Activated naive CD4-positive, alpha-beta T cell treated with Interleukin-2 at 50 U/mL for 16 hours (primary cell): ENCODE data around the gene ZDHHC16.
"Not testable (repeated sequence)": the region's sequence is repeated elsewhere in the genome, so short reads cannot be mapped to it uniquely, and the experiment has no call there.

Experiments used
- DNase-seq: peaks from one replicate; pipeline ENCODE4 v3.0.0-alpha.2; 2020

The ZDHHC16 gene

DNA sequence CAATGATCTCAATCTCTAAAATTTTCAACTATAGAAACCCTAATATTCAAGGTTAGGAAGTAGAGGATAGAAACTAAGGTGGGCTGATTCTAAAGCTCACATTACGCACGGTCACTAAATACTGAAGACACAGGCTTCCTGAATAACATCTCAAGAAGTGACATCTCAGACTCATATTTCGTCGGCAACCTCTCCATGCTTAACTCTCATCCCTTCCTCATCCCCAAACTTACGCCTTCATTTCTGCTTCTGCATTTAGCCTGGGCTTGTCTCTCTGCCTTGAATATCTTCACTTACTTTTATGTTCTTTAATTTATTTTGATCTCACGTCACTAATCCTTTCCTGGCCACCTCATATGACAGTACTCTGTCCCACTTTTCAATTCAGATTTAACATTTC is 10.8 kb upstream of the ZDHHC16 start:
- no peak for DNase-seq

DNA sequence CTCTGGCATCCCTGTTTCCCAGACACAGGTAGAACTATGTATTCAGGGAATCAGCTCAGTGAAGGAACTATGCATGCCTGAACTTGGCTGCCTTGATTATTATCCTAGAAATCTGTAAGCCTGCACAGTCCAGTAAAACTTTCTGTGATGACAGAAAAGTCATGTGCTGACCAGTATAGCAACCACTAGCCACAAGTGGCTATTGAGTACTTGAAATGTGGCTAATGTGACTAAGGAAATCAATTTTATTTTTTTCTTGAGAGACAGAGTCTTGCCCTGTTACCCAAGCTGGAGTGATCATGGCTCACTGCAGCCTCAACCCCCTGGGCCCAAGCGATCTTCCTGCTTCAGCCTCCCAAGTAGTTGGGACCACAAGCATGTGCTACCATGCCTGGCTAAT is 3.7 kb upstream of the ZDHHC16 start:
- no peak for DNase-seq

DNA sequence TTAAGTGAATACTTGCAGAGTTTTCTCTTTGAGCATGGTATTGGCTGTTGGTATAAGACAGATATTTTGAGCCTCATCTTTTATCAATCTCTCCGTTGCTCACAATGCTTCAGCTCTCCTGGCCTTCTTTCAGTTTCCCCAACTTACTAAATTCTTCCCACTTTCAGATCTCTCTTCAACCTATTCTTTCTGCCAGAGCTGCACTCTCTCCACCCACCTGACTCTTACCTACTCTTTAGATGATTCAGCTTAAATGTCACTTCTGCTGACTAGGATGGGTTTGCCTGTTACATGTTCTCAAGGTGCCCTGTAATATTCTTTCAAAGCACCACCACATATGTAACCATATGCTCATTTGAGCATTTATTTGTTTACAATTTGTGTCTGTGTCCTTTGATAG is 1.8 kb upstream of the ZDHHC16 start:
- no peak for DNase-seq

DNA sequence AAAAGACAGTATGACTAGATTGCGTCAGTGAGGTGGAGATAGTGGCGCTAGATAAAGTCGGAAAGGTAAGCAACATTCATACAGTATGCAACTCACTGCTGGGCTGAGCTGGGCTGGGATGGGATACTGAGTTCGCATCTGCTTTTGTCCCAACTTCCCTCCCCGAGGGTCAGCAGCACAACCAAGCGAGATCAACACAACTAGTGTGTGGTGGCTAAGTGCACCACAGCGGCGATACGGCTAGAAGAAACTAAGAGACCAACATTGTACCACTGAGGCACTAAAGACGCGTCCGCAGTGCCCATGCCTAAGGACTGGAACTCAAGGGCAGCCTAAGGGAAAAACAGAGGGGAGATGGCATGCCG is 636 bp upstream of the ZDHHC16 start:
- no peak for DNase-seq

DNA sequence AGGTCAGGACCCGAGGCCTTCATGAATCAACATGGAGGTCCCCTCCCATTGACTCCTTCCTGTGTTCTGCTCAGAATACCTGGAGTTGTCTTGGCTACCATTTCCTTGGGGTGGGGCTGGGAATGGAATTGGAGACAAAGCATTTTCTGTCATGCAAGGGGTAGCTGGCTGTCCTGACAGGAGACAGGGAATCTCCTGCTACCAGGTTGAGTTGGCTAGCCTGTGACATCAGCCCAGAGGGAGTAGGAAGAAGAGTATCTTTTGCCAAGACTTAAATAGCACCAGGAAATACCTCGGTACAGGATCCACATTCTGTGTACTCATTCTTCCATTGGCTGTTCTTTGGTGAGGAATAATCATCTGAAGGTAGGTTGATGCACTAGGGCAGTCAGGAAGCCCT is 4.9 kb downstream of the ZDHHC16 start:
- DNase-seq, result no peak

DNA sequence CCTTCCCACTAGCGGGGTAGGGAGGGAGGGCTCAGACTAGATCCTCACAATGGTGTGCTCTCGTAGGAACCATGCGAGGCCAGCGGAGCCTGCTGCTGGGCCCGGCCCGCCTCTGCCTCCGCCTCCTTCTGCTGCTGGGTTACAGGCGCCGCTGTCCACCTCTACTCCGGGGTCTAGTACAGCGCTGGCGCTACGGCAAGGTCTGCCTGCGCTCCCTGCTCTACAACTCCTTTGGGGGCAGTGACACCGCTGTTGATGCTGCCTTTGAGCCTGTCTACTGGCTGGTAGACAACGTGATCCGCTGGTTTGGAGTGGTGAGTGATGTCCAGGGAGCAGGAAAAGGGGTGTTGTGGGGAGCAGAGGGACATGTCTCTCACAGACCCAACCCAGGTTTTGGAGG is 5.6 kb downstream of the ZDHHC16 start:
- DNase-seq, result no peak

DNA sequence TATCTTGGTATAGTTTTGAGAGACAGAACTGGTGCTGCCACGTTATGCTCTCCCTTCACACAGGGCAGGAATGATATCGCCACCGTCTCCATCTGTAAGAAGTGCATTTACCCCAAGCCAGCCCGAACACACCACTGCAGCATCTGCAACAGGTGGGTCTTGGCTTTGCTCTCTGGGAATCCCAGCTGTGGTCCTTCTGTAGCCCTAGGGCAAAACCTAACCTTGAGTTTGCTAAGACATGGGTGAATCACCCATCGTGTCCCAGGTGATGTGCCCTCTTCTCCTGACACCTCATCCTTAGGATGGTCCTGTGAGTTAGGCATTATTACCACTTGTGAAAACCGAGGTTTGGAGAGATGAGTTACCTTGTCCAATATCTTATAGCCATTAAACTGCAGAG is 6.4 kb downstream of the ZDHHC16 start:
- DNase-seq, result no peak

GRCh38 chr10:97454330-97455036 is 8.5 kb downstream of the ZDHHC16 start:
- DNase-seq, result peak; percentile 17

GRCh38 chr10:97456034-97456685 is 10.2 kb downstream of the ZDHHC16 start:
- DNase-seq, result no peak

GRCh38 chr10:97456686-97457065 is 10.7 kb downstream of the ZDHHC16 start:
- no peak for DNase-seq

DNA sequence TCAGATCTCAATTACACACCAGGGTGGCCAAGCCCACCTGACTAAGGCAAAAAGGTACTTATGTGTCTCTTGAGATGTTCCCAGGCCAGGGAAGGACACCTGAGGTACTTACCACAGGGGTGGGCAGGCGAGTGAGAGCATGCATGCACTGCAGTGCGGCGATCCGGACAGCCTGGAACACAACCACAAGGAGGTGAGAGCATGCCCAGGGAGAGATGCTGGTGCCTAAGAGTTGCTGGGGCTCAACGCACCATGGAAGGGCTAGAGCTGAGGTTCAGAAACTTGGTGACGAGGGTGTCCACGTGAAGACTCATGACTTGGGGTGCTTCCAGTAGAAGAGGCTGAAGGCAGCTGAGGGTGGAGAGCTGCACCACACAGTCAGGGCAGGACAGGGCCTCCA is 13.1 kb downstream of the ZDHHC16 start:
- DNase-seq, result no peak

GRCh38 chr10:97459933-97460332 is 14.0 kb downstream of the ZDHHC16 start:
- DNase-seq, result no peak

GRCh38 chr10:97462309-97462708 is 16.3 kb downstream of the ZDHHC16 start:
- DNase-seq, result no peak

DNA sequence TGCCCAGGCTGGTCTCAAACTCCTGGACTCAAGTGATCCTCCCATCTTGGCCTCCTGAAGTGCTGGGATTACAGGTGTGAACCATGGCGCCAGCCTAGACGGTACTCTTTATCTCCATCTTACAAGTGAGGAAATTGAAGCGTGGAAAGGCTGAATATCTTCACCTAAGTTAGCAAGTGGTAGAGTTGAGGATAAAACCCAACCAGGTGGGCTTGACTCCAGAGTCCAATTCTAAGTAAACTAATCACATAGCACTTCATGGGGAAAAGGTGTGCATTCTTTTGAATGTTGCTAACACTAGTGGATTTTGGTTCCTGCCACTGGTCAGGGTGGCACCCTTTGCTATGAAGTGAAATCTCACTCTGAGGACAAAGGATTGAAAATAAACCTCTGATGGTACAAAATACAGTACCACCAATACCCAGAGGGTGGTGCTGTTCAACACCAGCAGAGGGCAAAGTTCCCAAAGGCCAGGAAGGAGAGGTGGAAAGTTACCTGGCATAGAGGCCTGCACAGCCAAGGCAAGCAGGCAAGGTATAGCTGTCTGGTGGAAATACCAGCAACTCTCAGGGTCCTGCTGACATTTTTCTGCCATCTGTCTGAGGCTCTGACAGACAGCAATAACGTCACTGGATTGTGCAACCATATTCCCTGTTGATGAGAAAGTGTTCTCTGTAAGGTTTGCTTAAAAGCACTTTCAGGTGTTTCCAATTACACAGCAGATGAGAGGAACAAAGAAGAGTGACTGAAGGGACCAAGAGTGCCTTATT is 17.6 kb downstream of the ZDHHC16 start:
- DNase-seq, result peak; percentile 14

DNA sequence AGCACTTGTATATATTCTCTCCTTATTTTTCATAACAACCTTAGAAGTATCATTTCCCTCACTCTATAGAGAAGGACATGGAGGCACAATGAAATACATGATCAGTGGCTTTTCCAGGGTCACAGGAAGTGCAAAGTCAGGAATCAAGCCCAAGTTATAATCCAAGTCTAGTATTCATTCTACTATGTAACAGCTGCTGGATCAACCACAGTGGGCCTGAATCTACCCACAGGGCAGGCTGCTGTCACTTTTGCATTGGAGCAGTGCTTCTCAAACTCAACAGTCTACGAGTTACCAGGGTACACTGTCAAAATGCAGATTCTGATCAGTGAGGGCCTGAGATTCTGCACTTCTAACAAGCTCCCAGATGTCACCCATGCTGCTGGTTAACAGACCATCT is 18.3 kb downstream of the ZDHHC16 start:
- DNase-seq, result no peak

DNA sequence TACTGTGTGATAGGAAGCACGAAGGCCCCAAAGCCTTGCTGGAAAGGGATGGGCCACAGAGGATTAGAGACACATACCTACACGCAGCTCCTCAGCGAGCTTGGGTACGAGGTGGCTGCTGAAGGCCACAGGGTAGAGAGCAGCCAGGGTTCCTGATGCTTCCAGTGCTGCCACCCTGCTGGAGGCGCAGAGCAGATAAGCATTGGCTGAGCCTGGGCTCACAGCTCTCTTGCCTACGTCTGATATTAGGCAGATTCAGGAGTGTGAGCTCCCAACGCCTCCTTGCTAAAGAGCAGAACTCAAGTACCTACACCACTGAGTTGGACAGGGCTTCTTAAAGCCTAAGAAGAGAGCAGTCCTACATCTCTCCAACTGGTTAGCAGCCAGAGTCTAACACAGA is 20.0 kb downstream of the ZDHHC16 start:
- DNase-seq, result no peak

DNA sequence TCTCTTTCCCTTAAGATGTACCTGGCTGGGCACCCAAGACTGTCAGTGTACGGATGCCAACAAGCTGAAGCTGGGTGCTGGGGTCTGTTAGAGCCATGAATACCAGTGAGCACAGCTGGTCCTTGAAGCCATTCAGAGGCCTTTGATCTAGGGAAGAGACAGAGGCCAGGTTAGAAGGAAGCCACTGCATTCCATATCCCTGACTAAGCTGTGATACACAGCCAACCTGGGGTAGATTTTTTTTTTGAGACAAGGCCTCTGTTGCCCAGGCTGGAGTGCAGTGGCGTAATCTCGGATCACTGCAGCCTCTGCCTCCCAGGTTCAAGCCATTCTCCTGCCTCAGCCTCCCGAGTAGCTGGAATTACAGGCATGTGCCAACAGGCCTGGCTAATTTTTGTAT is 20.8 kb downstream of the ZDHHC16 start:
- no peak for DNase-seq

- DNase-seq, result no peak
Measured at GRCh38 chr10:97468162-97468561, 22.2 kb downstream of the ZDHHC16 start.

DNA sequence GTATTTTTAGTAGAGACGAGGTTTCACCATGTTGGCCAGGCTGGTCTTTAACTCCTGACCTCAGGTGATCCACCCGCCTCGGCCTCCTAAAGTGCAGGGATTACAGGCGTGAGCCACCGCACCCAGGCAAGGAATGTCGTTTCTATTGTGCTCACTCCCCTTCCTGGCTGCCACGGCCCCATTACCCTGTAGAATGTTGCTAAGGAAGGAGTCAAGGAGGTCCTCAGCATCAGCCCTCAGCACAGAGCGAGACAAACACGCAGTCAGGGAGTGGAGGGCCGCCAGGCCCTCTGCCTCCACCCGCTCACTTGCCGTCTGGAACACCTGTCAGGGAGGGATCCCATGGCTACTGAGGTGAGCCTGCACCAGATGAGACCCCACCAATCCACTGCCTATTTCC is 22.8 kb downstream of the ZDHHC16 start:
- not testable (repeated sequence) for DNase-seq

DNA sequence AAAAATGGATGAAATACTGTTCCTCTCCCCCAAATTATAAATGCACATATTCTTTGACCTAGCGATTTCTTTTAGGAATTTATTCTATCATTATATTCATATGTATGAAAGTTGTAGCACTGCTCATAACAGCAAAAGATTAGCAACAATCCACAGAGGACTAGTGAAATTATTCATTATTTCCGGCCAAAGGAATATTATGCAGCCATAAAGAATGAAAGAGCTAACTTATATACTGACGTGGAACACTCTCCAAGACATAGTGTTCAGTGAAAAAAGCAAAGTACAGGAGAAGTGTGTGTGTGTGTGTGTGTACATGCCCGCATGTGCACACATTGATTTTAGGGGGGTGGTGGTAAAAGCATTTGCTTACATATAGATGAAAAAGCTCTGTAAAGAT is 28.9 kb downstream of the ZDHHC16 start:
- no peak for DNase-seq

- DNase-seq, result no peak
Measured at GRCh38 chr10:97475936-97476594, 30.1 kb downstream of the ZDHHC16 start.

GRCh38 chr10:97479410-97479809 is 33.4 kb downstream of the ZDHHC16 start:
- not testable (repeated sequence) for DNase-seq

- no peak for DNase-seq
Measured at GRCh38 chr10:97479939-97480338, 34.0 kb downstream of the ZDHHC16 start.

DNA sequence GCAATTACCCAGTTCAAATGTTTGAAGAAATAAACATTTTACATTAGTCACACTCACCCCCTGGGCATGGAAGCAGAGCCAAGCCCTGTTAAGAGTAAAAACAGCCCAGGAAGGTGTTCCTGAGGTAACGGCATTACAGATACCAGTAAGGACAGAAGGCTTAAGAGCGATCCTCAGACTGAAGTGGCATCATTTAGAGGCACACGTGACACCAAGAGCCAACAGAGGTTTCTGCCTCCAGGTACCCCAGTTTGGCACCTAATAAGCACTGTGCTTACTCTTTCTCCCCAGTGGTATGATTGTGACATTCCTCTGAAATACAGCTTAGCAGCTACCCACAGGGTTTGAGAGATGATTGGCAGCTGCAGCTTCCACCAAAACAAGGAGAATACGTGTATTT is 35.1 kb downstream of the ZDHHC16 start:
- DNase-seq, result no peak
